NK-92 (cell line): ENCODE measurements around the gene GJE1.

Source experiments
- DNase-seq: peaks from one replicate; lab custom pipeline; 2025; ENCODE audit not compliant: unreplicated experiment; lab: John Stamatoyannopoulos, UW

The GJE1 gene

DNA sequence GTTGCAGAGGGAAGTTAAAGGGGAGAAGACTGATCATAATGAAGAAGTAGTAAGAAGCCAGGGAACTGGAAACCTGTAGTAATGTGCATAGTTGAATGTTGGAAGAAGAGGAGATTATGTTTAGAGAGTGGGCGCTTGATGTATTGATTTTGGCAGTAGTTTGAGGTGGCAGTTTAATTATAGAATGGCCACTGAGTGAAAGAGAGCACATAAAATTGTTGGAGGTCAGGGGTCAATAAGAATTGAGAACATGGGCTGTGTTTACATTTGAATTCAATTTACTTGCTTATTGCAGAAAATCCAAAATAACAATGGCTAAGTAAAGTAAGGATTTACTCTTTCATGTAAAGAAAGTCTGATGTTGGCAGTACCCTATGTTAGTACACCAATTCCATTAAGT, 30.1 kb downstream of the GJE1 start:
- no peak for DNase-seq

DNA sequence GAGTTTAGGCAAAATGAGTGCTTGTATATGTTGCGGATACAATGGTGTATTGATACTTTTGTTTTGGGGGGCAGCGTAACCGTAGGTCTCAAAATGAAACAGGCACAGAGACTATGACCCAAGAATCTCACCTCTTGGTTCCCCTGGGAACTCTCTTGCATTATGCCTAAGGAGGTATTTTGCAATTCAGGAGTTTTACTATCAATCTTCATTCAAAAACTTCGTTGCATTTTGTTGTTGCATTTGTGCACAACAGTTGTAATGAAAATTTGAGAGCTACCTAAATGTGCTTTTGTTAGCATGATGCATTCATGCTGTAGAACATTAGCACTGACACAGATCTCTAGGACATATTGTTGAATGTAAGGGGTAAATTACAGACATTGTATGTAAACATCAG, 32.5 kb downstream of the GJE1 start:
- no peak for DNase-seq

- DNase-seq = no peak
These were observed 34.3 kb downstream of the GJE1 start for GRCh38 chr6:142167071-142167470.

GRCh38 chr6:142167486-142167885, 34.8 kb downstream of the GJE1 start:
- DNase-seq = no peak

GRCh38 chr6:142171351-142171750, 38.6 kb downstream of the GJE1 start:
- no peak for DNase-seq

DNA sequence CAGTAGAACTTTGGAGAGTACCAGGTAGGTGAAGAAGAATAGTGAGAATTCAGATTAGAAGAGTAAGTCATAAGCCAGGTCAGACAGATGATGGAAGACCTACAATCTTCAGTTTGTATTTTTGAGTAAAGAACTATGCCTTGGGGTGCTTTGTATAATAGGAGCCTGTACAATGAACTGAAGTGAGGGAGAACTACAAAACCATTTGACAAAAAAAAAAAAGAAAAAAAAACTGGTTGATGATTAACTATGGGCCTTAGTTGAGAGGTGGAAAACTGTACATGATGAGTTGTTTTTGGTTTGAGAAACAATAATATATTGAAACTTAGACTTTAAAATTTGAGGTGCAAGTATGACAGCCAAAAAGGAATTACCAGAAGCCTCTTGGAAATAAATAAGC, 40.0 kb downstream of the GJE1 start:
- DNase-seq = no peak

GRCh38 chr6:142173980-142174379, 41.3 kb downstream of the GJE1 start:
- DNase-seq = no peak

DNA sequence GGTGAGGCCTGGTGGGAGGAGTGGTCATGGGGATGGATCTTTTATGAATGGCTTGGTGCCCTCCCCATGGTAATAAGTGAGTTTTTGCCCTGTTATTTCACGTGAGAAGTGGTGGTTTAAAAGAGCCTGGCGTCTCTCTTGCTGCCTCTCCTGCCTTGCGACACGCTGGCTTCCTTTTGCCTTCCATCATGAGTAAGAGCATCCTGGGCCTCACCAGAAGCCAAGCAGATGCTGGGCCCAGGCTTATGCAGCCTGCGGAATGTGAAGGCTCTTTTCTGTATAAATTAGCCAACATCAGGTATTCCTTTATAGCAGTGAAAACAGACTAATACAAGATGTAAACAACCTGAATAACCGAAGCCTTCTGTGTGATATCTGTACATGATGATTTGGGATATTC, 42.0 kb downstream of the GJE1 start:
- DNase-seq = no peak

DNA sequence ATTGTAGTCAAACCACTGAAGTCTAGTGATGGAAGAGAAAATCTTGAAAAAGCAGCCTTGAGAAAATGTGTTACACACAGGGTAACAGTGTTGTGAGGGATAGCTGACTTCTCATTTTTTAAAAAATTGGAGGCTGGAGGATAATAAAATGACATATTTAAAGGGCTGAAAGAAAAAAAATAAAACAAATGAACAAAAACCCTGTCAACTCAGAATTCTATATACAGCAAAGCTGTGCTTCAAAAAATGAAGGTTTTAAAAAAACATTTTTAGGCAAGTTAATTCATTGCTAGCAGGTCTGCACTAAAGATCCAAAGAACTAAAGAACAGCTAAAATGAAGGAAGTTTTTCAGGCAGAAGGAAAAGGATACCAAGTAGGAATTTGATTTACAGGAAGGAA, 45.4 kb downstream of the GJE1 start:
- DNase-seq = no peak

DNA sequence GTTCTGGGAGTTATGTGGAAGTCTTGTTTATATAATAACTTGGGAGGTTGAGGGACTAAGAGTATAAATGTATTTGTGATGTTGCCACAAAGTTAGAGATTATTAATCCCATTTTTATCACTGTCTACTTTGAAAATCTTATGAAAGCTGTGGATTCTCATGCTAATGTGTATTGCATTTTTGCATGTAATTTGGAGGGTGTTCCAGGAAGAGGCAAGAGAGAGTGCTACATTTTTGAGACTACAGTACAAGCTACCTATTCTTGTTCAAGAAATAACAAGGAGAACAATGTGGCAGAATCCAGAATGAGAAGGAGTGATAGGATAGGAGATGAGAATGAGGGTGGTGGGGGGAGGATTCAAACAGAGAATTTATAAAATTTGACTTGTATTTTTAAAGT, 49.3 kb downstream of the GJE1 start:
- DNase-seq = no peak

GRCh38 chr6:142183351-142183750, 50.6 kb downstream of the GJE1 start:
- DNase-seq = no peak

GRCh38 chr6:142184307-142184706, 51.6 kb downstream of the GJE1 start:
- no peak for DNase-seq
